ENCODE results near the gene IGSF6.

DNA sequence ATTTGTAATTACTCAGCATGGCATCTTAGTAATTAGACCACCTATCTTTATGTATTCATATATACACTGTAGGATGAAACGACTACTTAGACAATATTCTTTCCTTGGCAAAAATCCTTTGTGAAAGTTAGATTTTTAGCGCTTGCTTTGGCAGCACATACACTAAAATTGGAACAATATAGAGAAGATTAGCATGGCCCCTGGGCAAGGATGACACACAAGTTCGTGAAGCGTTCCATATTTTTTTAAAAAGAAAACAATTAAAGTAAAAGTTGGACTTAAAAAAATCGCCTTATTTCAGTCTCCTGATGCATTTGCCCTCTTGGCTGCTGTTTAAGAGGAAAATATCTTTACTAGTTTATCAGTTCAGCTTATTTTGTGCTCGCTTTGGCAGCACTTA lies 10.5 kb downstream of the IGSF6 start:
- TF ChIP-seq EP300 (IDR thresholded peaks at IDR 0.05): no peak
- TF ChIP-seq, protein P1, sequence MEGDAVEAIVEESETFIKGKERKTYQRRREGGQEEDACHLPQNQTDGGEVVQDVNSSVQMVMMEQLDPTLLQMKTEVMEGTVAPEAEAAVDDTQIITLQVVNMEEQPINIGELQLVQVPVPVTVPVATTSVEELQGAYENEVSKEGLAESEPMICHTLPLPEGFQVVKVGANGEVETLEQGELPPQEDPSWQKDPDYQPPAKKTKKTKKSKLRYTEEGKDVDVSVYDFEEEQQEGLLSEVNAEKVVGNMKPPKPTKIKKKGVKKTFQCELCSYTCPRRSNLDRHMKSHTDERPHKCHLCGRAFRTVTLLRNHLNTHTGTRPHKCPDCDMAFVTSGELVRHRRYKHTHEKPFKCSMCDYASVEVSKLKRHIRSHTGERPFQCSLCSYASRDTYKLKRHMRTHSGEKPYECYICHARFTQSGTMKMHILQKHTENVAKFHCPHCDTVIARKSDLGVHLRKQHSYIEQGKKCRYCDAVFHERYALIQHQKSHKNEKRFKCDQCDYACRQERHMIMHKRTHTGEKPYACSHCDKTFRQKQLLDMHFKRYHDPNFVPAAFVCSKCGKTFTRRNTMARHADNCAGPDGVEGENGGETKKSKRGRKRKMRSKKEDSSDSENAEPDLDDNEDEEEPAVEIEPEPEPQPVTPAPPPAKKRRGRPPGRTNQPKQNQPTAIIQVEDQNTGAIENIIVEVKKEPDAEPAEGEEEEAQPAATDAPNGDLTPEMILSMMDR (IDR thresholded peaks at IDR 0.05): no peak
